ENCODE data around the gene CEP164. TPM values are rescaled to one million over a fixed set of nuclear protein-coding genes. Genes with fewer than 3 reads are reported as not detected.

Gene CEP164
- total RNA-seq, 1 donor from 2014 or later = 40.1 TPM

DNA sequence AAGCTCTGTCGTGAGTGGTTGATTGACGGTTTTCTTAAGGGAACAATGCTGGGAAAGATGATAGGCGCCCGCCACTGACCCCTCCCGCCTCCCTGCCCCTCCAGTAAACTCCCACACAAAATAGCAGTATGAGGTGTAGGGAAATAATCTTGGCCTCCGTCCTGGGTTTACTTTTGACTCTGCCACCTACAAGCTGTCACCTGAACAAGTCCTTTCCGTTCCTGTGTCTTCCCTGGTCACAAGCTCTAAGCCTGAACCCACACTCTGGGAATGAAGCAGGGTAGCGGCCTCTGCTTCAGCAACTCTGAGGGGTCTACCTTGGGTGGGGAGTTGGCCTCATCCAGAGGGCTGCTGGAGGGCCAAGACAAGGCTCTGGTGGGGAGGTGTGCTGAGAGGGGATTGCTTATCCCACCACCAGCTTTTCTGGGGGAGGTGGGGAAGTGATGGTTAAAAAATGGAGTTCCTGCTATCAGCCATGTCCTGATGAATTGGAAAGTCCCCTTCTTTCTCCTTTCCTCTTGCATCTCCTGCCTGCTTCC, 87.8 kb downstream of the CEP164 start:
- TF ChIP-seq, protein P1, sequence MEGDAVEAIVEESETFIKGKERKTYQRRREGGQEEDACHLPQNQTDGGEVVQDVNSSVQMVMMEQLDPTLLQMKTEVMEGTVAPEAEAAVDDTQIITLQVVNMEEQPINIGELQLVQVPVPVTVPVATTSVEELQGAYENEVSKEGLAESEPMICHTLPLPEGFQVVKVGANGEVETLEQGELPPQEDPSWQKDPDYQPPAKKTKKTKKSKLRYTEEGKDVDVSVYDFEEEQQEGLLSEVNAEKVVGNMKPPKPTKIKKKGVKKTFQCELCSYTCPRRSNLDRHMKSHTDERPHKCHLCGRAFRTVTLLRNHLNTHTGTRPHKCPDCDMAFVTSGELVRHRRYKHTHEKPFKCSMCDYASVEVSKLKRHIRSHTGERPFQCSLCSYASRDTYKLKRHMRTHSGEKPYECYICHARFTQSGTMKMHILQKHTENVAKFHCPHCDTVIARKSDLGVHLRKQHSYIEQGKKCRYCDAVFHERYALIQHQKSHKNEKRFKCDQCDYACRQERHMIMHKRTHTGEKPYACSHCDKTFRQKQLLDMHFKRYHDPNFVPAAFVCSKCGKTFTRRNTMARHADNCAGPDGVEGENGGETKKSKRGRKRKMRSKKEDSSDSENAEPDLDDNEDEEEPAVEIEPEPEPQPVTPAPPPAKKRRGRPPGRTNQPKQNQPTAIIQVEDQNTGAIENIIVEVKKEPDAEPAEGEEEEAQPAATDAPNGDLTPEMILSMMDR (IDR thresholded peaks at IDR 0.05) = no peak

GRCh38 chr11:117417342-117417741, 89.7 kb downstream of the CEP164 start:
- no peaks in the 10 kb centered on the region for H3K9me3 Mint-ChIP-seq (ENCODE audit: unreplicated experiment)
- H3K36me3 Mint-ChIP-seq (ENCODE audit: unreplicated experiment) = peaks cover 4% of the 10 kb centered on the region
- H3K27me3 Mint-ChIP-seq (ENCODE audit: unreplicated experiment) = peaks cover 4% of the 10 kb centered on the region
- no peak overlapping the region for H3K4me3 Mint-ChIP-seq (ENCODE audit: unreplicated experiment)
- TF ChIP-seq, protein P1 (IDR thresholded peaks at IDR 0.05) = no peak
- DNase-seq (ENCODE audit: extremely low spot score, unreplicated experiment) = no peak
- no peak overlapping the region for H3K27ac Mint-ChIP-seq (ENCODE audit: unreplicated experiment)
- no peaks in the 10 kb centered on the region for H3K4me1 Mint-ChIP-seq (ENCODE audit: unreplicated experiment)

More for the DNA sequence above, 87.8 kb downstream of the CEP164 start:
- no peaks in the 10 kb centered on the region for H3K9me3 Mint-ChIP-seq (ENCODE audit: unreplicated experiment)
- no peaks in the 10 kb centered on the region for H3K27me3 Mint-ChIP-seq (ENCODE audit: unreplicated experiment)
- H3K4me1 Mint-ChIP-seq (ENCODE audit: unreplicated experiment) = peaks cover 9% of the 10 kb centered on the region
- no peak overlapping the region for H3K4me3 Mint-ChIP-seq (ENCODE audit: unreplicated experiment)
- H3K27ac Mint-ChIP-seq (ENCODE audit: unreplicated experiment) = no peak overlapping the region
- DNase-seq (ENCODE audit: extremely low spot score, unreplicated experiment) = no peak
- peaks cover 7% of the 10 kb centered on the region for H3K36me3 Mint-ChIP-seq (ENCODE audit: unreplicated experiment)

DNA sequence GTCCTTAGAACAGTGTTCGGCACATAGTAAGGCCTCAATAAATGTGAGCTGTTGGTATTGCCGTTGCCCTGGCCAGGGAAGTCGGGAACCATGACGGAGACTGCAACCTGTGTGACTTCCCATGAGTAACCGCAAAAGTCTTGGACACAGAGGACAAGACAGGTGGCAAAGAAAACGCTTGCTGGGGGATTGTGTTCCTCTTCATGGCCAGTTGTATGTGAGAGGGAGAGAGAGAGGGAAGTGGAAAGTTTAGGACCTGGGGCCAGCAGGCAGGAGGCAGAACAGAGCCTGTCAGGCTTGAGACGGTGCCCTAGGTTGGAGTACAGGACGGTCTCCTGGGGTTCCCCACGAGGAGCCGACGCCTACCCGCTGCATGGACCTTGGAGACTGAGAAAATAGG, 90.2 kb downstream of the CEP164 start:
- TF ChIP-seq, protein P1 (IDR thresholded peaks at IDR 0.05) = no peak
- peaks cover 4% of the 10 kb centered on the region for H3K27me3 Mint-ChIP-seq (ENCODE audit: unreplicated experiment)
- no peak overlapping the region for H3K4me3 Mint-ChIP-seq (ENCODE audit: unreplicated experiment)
- no peaks in the 10 kb centered on the region for H3K4me1 Mint-ChIP-seq (ENCODE audit: unreplicated experiment)
- no peak overlapping the region for H3K27ac Mint-ChIP-seq (ENCODE audit: unreplicated experiment)
- H3K9me3 Mint-ChIP-seq (ENCODE audit: unreplicated experiment) = no peaks in the 10 kb centered on the region
- DNase-seq (ENCODE audit: extremely low spot score, unreplicated experiment) = no peak
- H3K36me3 Mint-ChIP-seq (ENCODE audit: unreplicated experiment) = peaks cover 4% of the 10 kb centered on the region

- H3K9me3 Mint-ChIP-seq (ENCODE audit: unreplicated experiment) = no peaks in the 10 kb centered on the region
- no peak overlapping the region for H3K4me3 Mint-ChIP-seq (ENCODE audit: unreplicated experiment)
These were observed 91.3 kb downstream of the CEP164 start for GRCh38 chr11:117418737-117419481.

More at GRCh38 chr11:117418737-117419481, 91.3 kb downstream of the CEP164 start:
- TF ChIP-seq, protein P1 (IDR thresholded peaks at IDR 0.05) = no peak
- DNase-seq (ENCODE audit: extremely low spot score, unreplicated experiment) = no peak
- Mint-ChIP-seq H3K36me3 (ENCODE audit: unreplicated experiment) (peaks cover under 1% of the 10 kb centered on the region), H3K27me3 (ENCODE audit: unreplicated experiment) (peaks cover 7% of the 10 kb centered on the region), H3K4me1 (ENCODE audit: unreplicated experiment) (no peaks in the 10 kb centered on the region), H3K27ac (ENCODE audit: unreplicated experiment) (no peak overlapping the region)
